Neural cell (in vitro differentiated cells): Measurements from ENCODE around the gene MRPL38.

Source experiments
- CTCF ChIP-seq: fragments of 450-650 bp; IDR thresholded peaks from 2 replicates; pipeline ENCODE4 v1.5.1; 2014; ENCODE audit warnings: antibody characterized with exemption, mild to moderate bottlenecking, moderate library complexity; ENCODE audit not compliant: poor library complexity, severe bottlenecking
- EP300 ChIP-seq: fragments of 450-650 bp; conservative IDR thresholded peaks from 2 replicates; pipeline ENCODE4 v1.6.1; 2014; ENCODE audit warnings: antibody characterized with exemption, mild to moderate bottlenecking, moderate library complexity; ENCODE audit not compliant: poor library complexity, severe bottlenecking
- EZH2 ChIP-seq: fragments of 200-600, 300-800 bp; shearing (Covaris generic), sonication (generic); IDR thresholded peaks from 2 replicates; pipeline ENCODE4 v1.6.1; 2014; ENCODE audit warnings: antibody characterized with exemption, low read length, borderline replicate concordance, mild to moderate bottlenecking; ENCODE audit not compliant: insufficient read depth, poor library complexity, severe bottlenecking
- MXI1 ChIP-seq: fragments of 450-650 bp; conservative IDR thresholded peaks from 2 replicates; pipeline ENCODE4 v1.6.1; 2014; ENCODE audit warnings: antibody characterized with exemption, mild to moderate bottlenecking; ENCODE audit not compliant: poor library complexity, severe bottlenecking
- POLR2AphosphoS5 ChIP-seq: IDR thresholded peaks from 2 replicates; pipeline ENCODE4 v1.6.1; 2012
- RAD21 ChIP-seq: fragments of 450-650 bp; conservative IDR thresholded peaks from 2 replicates; pipeline ENCODE4 v1.6.1; 2014; ENCODE audit warnings: antibody characterized with exemption, mild to moderate bottlenecking, moderate library complexity
- REST ChIP-seq: IDR thresholded peaks from 2 replicates; pipeline ENCODE4 v1.6.1; 2012; ENCODE audit warnings: borderline replicate concordance
- SMC3 ChIP-seq: fragments of 450-650 bp; conservative IDR thresholded peaks from 2 replicates; pipeline ENCODE4 v1.6.1; 2014; ENCODE audit warnings: antibody characterized with exemption, mild to moderate bottlenecking, moderate library complexity; ENCODE audit not compliant: poor library complexity
- TAF1 ChIP-seq: IDR thresholded peaks from 2 replicates; pipeline ENCODE4 v1.6.1; 2012; ENCODE audit warnings: low read depth

- peak; percentile 67 for TF ChIP-seq SMC3
- TF ChIP-seq EP300 = no peak
- peak; percentile 88 for TF ChIP-seq POLR2AphosphoS5
- TF ChIP-seq CTCF = peak; percentile 83
- TF ChIP-seq EZH2 = no peak
- peak; percentile 14 for TF ChIP-seq REST
- peak; percentile 38 for TF ChIP-seq TAF1
- peak; percentile 56 for TF ChIP-seq RAD21
- no peak for TF ChIP-seq MXI1
Measured at GRCh38 chr17:75855310-75856061, 49.2 kb downstream of the MRPL38 start, which contains the start of gene WBP2.
